Keratinocyte (primary cell): Measurements from ENCODE around the gene RIBC1. TPM values are rescaled to one million over a fixed set of nuclear protein-coding genes. Genes with fewer than 3 reads are reported as not detected.

Source experiments
- DNase-seq: peaks from one replicate; pipeline ENCODE4 v3.0.0-alpha.2; 2011; ENCODE audit warnings: low read depth, missing footprints, low spot score
- FAIRE-seq: peaks from 2 replicates; lab custom pipeline; 2011; peaks lifted over from hg19 to GRCh38; lab: Jason Lieb, UNC
- H2AFZ ChIP-seq: 2 replicates; pipeline ENCODE4 v1.6.0; 2012; ENCODE audit warnings: low read length, control low read depth, inconsistent platforms; ENCODE audit not compliant: control insufficient read depth
- H3K27ac ChIP-seq: 2 replicates; pipeline ENCODE4 v1.5.1; 2011; ENCODE audit warnings: low read length; ENCODE audit not compliant: control insufficient read depth, insufficient read depth
- H3K27me3 ChIP-seq: 3 replicates; pipeline ENCODE4 v1.6.0; 2011; ENCODE audit warnings: low read length; ENCODE audit not compliant: control insufficient read depth, insufficient read depth; ENCODE audit errors: extremely low read depth
- H3K36me3 ChIP-seq, 2 experiments: 2 replicates in 1 of 2; 3 replicates in 1 of 2; pipeline ENCODE4 v1.5.1; 2011; ENCODE audit warnings: low read length in 2 of 2, mild to moderate bottlenecking in 1 of 2; ENCODE audit not compliant: control insufficient read depth in 2 of 2, insufficient read depth in 2 of 2; ENCODE audit errors: extremely low read depth in 1 of 2
- H3K4me1 ChIP-seq: 3 replicates; pipeline ENCODE4 v1.5.1; 2011; ENCODE audit warnings: low read length; ENCODE audit not compliant: control insufficient read depth, insufficient read depth; ENCODE audit errors: extremely low read depth
- H3K4me2 ChIP-seq: 3 replicates; pipeline ENCODE4 v1.6.0; 2011; ENCODE audit warnings: low read depth, low read length; ENCODE audit not compliant: control insufficient read depth, insufficient read depth; ENCODE audit errors: extremely low read depth
- H3K4me3 ChIP-seq, 3 experiments: fragments of 200-600 bp in 1 of 3; sonication (generic) in 1 of 3; 2 replicates in 2 of 3; 3 replicates in 1 of 3; pipeline ENCODE4 v1.5.1; 2011 to 2016; ENCODE audit warnings: low read length in 3 of 3, mild to moderate bottlenecking in 3 of 3, control low read depth in 2 of 3, inconsistent platforms in 1 of 3, low read depth in 1 of 3, mixed read lengths in 1 of 3, mixed run types in 1 of 3, moderate library complexity in 1 of 3; ENCODE audit not compliant: control insufficient read depth in 2 of 3, insufficient read depth in 2 of 3; ENCODE audit errors: extremely low read depth in 1 of 3
- H3K79me2 ChIP-seq: 2 replicates; pipeline ENCODE4 v1.6.0; 2012; ENCODE audit warnings: low read length; ENCODE audit not compliant: control insufficient read depth, insufficient read depth
- H3K9ac ChIP-seq: 3 replicates; pipeline ENCODE4 v1.6.0; 2011; ENCODE audit warnings: low read length; ENCODE audit not compliant: control insufficient read depth, insufficient read depth; ENCODE audit errors: extremely low read depth
- H3K9me1 ChIP-seq: 3 replicates; pipeline ENCODE4 v1.6.0; 2011; ENCODE audit warnings: low read length; ENCODE audit not compliant: control insufficient read depth, insufficient read depth; ENCODE audit errors: extremely low read depth
- H3K9me3 ChIP-seq: 2 replicates; pipeline ENCODE4 v1.5.1; 2012; ENCODE audit warnings: low read depth, low read length; ENCODE audit not compliant: control insufficient read depth
- H4K20me1 ChIP-seq: 3 replicates; pipeline ENCODE4 v1.6.0; 2011; ENCODE audit warnings: low read length; ENCODE audit not compliant: control insufficient read depth, insufficient read depth; ENCODE audit errors: extremely low read depth
- CTCF ChIP-seq, 3 experiments: IDR thresholded peaks in 1 of 3; conservative IDR thresholded peaks in 1 of 3; optimal IDR thresholded peaks in 1 of 3; 2 replicates in 2 of 3; 3 replicates in 1 of 3; pipeline versions ENCODE3 to v1.5.1; 2011; ENCODE audit warnings: low read length in 3 of 3, mild to moderate bottlenecking in 3 of 3, moderate library complexity in 2 of 3, control low read depth in 1 of 3, inconsistent platforms in 1 of 3; ENCODE audit not compliant: insufficient read depth in 2 of 3; ENCODE audit errors: extremely low read depth in 1 of 3
- EZH2 ChIP-seq: IDR thresholded peaks from one replicate; pipeline ENCODE4 v1.6.1; 2012; ENCODE audit warnings: inconsistent platforms, mild to moderate bottlenecking, low read length, moderate library complexity
- dilution Hi-C: fragments of 300-500 bp; cut with MboI; formaldehyde crosslinking; loops from one replicate; pipeline ENCODE4 v1.7.0; 2020; ENCODE audit warnings: low sequenced_read_pairs; ENCODE audit not compliant: extremely low pct_ligation_motif_present
- polyA plus RNA-seq, 5 experiments: library from polyadenylated mRNA; depleted of rRNA in 3 of 5; stranded (reverse) in 3 of 5; stranded (forward) in 1 of 5; unstranded in 1 of 5; fragments of >200 nt; gene quantifications; 1 replicate in 1 of 5; 2 replicates in 3 of 5; 3 replicates in 1 of 5; pipeline versions ENCODE4 v1.2.1 to v1.2.3, GENCODE V29; 2011 to 2012; ENCODE audit warnings: missing spikeins in 2 of 5, low read depth in 1 of 5, low replicate concordance in 1 of 5

RIBC1 gene
- polyA plus RNA-seq, 1 donor (not counting 4 experiments of a cell fraction or from before 2014, with no cell fraction given), result 0.42 TPM

- Histone ChIP-seq H3K9me1 (no peaks in the 10 kb centered on the region), H3K4me3 (no peak overlapping the region), H3K4me2 (no peak overlapping the region), H4K20me1 (no peaks in the 10 kb centered on the region), H3K9ac (no peak overlapping the region), H3K4me1 (no peaks in the 10 kb centered on the region), H3K36me3 (no peaks in the 10 kb centered on the region), H3K27me3 (no peaks in the 10 kb centered on the region), H3K9me3 (no peaks in the 10 kb centered on the region), H3K79me2 (no peaks in the 10 kb centered on the region), H2AFZ (no peak overlapping the region), H3K27ac (no peak overlapping the region)
- DNase-seq (no peak), FAIRE-seq (no peak)
- dilution Hi-C loops, result no loop called here
- TF ChIP-seq EZH2 (no peak), CTCF (optimal IDR thresholded peaks at IDR 0.05 in 1 of 3, IDR thresholded peaks at IDR 0.05 in 1 of 3, conservative IDR thresholded peaks at IDR 0.05 in 1 of 3; ENCODE audit: extremely low read depth in 1 of 3, insufficient read depth in 2 of 3, low read length in 3 of 3) (no peak)
Observed at GRCh38 chrX:53447441-53447840, 24.8 kb downstream of the RIBC1 start.

- Histone ChIP-seq H3K27me3 (no peaks in the 10 kb centered on the region), H3K27ac (no peak overlapping the region), H3K36me3 (no peaks in the 10 kb centered on the region), H3K4me1 (no peaks in the 10 kb centered on the region), H3K4me3 (no peak overlapping the region), H3K79me2 (no peaks in the 10 kb centered on the region), H3K9me1 (no peaks in the 10 kb centered on the region), H3K9me3 (no peaks in the 10 kb centered on the region), H3K4me2 (no peak overlapping the region), H2AFZ (no peak overlapping the region), H4K20me1 (no peaks in the 10 kb centered on the region), H3K9ac (no peak overlapping the region)
- dilution Hi-C loops, result no loop called here
- FAIRE-seq, result no peak
- no peak for DNase-seq
- TF ChIP-seq EZH2, result no peak
- TF ChIP-seq CTCF (optimal IDR thresholded peaks at IDR 0.05 in 1 of 3, IDR thresholded peaks at IDR 0.05 in 1 of 3, conservative IDR thresholded peaks at IDR 0.05 in 1 of 3; ENCODE audit: extremely low read depth in 1 of 3, insufficient read depth in 2 of 3, low read length in 3 of 3), result no peak
Observed at GRCh38 chrX:53449632-53450031, 27.0 kb downstream of the RIBC1 start.
